CD4-positive, alpha-beta T cell treated with Interleukin-12 subunit alpha and Interleukin-12 subunit beta, for 1 hour (primary cell): ENCODE measurements around the gene SLC4A1.

ENCODE experiments used
- DNase-seq: peaks from one replicate; pipeline ENCODE4 v3.0.0-alpha.2; 2020

Gene SLC4A1

DNA sequence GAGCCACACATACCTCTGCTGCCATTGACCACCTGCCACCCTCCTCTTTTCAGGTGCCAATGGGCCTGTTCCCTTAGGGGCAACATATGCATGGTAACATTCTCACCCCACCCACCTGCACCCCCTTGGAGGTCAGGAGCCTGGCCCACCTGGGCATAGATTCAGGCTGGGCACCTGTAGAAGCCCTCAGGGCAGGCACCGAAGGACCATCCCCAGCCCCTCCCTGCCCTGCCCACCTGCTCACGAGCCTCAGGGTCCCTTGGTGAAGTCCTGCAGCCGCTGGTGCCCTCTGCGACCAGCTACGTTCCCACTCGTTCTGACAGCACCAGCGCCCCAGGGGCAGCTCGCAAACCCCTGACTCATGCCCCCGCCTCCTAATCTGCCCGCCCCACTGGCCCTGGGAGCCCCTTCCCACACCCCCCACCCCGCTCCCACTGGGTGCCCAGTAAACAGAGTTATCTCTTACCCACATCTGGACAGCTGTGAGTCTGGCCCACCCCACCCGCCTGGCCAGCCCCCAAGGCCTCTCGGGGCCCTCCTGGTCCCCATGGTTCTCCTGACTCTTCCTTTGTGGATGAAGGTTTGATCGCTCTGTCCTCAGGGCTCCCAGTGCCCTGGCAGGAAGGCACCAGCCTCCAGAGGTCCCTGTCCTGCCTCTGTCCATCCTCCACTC, at the start of gene SLC4A1:
SLC4A1 (minus strand) TSS at position 318 of the 673 bp plus-strand sequence. CDS start 5,269 bp downstream, outside the sequence.
- DNase-seq, result no peak

DNA sequence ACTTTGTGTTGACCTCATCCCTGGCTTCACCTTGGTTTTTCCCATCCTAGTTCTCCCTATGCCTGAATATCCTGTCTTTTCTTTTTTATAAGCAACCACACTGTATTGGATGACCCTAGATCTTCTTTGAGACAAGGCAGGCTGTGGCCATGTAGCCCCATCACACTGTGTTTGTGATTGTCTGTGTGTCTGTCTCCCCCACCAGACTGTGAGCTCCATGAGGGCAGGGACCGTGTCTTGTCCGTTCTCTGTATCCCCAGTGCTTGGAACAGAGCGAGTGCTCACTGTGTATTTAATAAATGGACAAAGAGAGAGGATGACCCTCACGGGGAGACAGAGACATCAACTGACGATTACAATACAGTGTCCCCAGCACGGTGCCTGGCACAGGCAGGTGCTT, 49.6 kb upstream of the SLC4A1 start:
- no peak for DNase-seq

DNA sequence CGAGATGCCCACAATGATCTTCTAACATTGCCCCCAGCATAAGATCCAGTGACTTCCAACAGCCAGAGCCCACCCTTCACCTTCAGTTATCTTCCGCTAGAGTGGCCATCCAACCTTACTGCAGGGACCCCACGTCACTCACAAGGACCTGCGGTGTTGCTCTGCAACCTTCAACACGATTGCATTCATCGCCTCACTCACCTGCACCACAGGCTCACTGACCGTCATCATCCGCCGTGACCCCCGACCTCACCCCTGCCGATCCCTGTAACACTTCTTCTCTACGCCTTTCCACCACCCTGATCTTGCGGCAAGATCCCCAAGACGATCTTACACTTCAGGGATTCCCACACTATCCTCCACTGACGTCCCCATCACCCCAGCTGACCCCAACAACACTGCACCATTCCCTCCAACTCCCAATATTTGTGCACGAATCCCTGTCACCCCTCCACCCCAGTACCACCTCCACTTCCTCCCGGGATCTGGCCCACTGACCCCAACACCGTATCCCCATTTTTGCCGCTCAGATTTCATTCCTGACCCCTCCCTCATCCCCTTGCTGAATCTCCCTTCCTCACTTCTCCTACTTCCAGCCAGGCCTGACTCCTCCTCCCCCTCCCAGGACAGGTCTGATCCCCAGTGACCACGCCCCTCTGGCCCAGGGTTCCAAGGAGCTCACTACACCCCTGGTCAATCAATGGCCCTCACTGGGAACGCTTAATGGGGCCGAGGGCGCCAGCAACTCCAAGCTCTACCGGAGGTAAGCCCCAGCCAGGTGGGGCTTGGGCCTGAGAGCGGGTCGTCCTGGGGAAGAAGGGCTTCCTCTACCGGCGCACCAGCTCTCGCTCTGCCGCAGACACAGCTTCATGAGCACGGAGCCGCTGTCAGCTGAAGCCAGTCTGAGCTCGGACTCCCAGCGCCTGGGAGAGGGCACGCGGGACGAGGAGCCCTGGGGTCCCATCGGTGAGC, 48.1 kb upstream of the SLC4A1 start:
- no peak for DNase-seq

DNA sequence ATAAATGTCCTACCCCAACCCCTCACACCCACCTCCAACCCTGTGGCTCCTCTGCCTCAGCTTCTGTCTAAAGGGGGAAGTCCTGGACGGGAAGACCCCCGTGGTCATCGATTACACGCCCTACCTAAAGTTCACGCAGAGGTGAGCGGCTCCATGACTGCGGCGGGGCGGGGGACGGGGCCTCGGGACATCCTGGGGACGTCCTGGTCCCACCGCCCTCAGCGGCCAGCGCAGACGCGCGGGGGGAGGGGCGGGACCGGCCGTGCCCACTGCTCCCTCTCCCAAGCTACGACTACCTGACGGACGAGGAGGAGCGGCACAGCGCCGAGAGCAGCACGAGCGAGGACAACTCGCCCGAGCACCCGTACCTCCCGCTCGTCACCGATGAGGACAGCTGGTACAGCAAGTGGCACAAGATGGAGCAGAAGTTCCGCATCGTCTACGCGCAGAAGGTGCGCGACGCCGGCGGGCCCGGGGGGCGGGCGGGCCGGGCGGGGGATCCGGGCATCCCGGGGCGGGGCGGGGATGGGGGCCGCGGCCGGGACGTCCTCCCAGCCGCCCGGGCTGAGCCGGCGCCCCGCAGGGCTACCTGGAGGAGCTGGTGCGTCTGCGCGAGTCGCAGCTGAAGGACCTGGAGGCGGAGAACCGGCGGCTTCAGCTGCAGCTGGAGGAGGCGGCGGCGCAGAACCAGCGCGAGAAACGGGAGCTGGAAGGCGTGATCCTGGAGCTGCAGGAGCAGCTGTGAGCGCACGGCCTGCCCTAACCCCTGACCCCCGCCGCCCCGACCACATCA, 47.1 kb upstream of the SLC4A1 start:
- peak; percentile 34 for DNase-seq

DNA sequence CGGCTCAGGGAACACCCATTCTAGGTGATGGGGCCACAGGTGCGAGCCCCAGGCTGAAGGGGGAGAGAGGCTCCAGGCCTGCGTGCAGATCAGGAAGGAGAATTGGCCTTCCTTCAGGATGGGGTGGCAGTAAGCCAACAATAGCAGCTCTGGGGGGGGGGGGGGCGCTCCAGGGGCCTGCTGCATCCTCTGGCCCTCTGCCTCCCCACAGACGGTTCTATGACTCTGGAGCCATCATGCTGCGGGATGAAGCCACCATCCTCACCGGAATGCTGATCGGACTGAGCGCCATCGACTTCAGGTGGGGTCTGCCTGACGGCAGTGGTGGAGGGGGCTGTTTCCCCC, 46.6 kb upstream of the SLC4A1 start:
- no peak for DNase-seq

DNA sequence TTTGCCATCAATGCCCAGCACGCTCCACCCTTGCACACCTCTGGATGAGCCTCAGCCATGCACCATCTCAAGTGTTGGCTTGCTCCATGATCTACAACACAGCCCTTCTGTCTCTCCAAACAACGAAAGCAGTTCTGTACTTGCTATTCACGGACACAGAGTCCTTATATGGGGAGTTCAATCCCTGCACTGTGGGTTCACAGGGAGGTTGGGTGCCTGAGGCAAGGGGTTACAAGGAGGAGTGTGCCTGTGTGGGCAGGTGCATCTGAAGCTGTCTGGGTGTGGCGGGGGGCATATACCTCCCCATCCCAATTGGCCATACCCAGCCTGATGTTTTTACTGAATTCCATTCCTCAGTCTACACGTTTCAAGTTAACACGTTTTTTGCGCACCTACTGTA, 46.1 kb upstream of the SLC4A1 start:
- DNase-seq, result no peak

DNA sequence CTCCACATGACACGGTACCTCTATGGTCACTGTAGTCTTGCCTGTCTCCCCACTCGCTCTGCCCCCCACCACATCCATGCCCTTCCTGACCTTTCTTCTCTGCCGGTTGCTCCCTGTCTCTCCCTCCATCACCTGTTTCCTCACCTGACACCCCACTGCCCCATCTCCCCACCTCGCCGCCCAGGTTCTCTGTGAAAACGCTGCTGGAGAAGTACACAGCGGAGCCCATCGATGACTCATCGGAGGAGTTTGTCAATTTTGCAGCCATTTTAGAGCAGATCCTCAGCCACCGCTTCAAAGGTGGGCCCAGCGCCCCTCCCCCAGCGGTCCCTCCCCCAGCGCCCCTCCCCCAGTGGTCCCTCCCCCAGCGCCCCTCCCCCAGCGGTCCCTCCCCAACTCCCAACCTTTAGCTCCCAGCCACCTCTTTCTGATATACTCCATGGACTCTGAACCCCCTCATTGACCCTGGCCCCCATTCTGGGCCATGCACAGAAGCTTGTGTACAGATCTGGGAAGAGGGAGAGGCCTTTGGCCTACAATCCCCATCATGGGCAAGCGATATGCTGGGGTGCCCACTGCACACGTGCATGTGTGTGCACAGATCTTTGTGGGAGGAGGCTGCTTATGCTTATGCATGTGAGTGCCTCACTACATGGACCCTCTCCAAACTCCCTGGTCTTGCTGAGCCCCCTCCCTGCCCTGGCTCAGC, 44.6 kb upstream of the SLC4A1 start:
- DNase-seq, result no peak

DNA sequence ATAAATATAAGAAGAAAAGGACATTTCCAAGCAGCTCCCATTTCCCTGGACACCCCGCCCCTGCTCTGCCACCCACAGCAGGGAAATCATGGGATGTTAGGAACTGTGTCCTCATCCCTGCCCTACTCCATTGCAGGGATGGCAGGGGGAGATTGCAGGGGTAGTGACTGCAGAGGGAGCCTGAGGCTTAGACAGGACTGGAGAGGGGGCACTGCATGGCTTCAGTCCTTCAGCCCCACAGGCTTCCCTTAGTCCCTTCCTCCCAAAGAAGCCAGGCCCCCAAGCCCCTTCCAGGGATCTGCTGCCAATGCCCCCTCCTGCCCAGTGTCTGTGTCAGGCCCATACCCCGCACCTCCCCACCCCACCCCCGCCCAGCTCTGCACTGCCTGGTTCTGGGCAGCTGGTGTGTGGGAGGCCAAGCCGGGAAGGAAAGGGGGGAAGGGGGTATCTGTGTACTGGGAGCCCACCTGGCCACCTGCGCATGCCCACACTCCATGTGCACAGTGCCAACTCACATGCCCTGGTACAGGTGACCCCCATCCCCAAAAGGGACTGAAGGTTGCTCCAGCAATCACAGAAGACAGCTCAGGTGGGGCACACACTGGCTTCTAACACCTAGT, 43.7 kb upstream of the SLC4A1 start:
- DNase-seq, result no peak

DNA sequence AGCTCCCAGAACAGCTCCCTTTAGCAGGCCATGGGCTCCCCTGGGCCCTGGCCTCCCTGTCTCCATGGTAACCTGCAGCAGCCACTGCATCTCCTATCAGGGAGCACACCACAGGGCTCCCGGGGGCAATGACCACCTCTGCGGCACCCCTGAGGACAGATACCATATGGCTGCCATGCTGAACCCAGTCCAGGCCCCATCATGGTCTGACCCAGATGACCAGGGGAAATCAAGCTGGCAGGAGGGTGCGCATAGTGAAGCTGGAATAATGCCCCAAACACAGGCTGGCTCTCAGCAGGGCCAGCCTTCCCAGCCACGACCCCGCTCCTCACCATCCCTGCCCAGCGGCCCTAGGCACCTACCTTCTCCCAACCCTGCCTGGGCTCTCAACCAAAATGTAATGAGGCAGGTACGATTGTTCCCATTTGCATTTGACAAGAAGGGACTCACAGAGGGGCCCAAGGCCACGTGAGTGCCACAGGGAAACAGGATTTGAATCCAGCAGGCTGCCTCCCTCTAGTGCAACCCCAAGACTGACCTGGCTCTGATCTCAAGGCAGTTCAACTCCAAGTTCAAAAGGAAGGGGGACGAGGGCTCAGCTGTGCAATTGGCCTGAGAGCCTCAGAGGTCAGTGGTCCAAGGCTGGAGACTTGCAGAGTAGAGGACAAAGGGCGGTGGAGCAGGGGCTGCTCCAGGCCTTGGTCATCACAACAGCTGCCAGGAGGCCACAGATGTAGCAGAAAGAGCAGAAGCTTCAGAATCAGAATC, 42.9 kb upstream of the SLC4A1 start:
- no peak for DNase-seq

DNA sequence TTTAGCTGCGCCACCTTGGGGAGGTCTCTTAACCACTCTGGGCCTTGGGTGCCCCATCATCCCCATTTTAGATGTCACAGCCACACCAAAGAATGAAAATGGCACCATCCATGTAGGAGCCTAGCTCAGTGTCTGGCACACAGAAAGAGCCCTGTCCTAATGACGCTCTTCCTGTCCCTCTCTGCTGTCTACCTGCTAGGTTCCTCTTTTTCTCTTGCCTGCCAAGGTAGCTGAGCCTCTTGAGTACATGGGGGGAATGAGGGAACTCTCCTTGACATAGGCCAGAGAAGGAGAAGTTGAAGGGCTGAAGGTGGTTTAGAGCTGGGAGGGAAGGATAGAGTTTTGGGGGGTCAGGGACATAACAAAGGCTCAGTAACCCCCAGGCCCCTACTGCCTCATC, 42.3 kb upstream of the SLC4A1 start:
- DNase-seq, result no peak

DNA sequence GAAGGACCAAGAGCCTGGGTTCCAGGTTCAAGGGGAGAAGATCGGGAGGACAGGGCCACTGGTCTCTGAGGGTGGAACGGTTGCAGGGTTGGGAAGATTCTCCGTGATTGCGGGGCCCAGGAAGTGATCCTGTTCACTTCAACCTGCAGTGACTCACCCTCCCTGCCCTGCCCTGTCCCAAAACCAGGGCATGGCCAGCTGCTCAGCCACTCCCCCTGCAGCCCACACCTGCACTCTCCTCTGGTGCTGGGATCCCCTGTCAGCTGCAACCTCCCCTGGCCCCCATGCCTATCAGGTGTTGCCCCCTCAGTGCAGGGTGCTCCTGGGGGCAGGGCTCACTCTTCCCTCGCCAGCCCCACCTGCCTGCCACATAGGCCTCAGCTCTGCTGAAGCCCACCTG, 41.5 kb upstream of the SLC4A1 start:
- no peak for DNase-seq

DNA sequence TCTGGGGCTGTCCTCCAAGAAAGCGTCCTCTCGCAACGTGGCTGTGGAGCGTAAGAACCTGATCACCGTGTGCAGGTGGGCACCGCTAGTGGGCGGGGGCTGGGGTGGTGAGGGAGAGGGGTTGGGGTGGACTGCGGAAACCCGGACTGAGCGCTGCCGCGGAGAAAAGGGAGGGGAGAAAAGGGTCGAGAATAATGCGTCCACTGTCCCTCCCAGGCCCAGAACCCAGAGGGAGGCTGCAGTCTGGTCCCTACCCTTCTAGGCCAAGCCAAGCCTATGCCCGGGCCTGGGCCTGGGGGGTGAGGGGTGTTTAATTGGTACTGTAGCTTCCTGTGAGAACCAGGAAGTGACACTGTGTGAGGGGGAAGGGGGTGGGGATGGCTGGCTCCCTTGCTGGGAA, 40.9 kb upstream of the SLC4A1 start:
- DNase-seq, result no peak

DNA sequence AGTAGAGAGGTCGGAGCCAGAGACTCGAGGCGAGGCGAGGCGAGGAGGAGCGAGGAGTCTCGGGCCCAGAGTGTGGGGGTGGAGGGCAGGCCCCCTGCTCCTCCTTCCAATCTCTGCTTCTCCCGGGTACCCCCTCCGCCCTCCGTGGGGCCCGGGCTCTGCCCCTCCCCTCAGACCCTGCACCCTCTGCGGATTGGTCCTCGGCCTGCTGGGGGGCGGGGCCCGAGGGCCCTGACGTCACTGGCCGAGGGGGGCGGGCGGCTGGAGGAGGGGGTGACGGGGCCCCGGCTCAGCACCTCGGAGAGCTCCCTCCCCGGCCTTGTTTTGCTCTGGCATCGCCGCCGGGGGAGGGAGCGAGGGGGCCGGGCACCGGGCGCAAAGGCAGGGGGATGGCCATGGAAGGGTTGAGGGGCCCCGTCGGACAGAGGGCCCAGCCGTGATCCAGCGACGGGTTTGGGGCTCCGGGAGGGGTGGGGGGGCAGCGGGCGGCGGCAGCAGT, 40.4 kb upstream of the SLC4A1 start, which contains the start of gene RUNDC3A:
RUNDC3A (plus strand) TSS at position 282 of the 499 bp plus-strand sequence. CDS start 232 bp downstream, outside the sequence.
- DNase-seq, result peak; percentile 90

DNA sequence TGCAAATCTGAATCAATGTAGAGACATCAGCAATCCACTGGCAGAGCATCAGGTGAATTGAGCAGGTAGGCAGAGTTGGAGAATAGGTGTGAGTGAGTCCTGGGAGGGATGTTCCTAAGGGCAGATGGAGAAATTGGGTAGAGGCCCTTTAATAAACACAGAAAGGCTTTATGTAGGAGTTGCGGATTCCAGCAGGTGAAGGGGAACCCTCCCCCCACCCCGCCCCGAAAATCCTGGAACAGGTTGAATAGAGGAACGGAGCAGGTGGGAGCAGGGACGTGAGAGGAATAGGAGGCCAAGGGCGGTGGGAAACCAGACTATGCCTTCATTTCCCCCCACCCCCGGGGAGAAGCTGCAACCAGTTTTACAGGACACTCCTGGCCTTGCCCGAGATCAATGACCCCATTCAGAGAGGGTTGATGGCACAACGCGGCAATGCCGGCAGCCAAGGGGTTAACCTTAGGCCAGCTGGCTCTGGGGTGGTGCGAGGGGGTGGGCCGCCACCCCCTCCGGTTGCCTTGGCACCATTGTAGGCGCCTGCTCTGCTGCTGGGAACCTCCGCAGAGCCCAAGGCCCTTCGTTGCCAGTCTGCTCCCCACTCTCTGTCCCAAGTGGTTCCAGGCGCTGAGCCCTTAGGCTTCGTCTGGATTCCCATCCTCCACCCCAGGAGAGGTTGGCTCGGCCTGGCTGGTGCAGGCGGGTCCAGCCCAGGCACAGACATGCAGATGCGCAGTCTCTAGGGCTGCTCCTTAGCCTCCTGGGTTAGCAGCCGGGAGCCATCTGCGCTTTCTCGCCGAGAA, 39.7 kb upstream of the SLC4A1 start:
- DNase-seq, result no peak

DNA sequence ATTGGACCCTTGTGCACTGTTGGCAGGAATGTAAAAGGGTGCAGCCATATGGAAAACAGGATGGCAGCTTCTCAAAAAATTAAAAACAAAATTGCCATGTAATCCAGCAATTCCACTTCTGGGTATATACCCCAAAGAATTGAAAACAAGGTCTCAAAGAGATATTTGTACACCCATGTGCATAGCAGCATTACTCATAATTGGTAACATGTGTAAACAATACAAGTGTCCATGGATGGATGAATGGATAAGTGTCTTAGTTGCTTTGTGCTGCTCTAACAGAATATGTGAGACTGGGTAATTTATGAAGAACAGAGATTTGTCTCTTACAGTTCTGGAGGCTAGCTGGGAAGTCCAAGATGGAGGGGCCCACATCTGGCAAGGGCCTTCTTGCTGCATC, 36.7 kb upstream of the SLC4A1 start:
- DNase-seq, result no peak

DNA sequence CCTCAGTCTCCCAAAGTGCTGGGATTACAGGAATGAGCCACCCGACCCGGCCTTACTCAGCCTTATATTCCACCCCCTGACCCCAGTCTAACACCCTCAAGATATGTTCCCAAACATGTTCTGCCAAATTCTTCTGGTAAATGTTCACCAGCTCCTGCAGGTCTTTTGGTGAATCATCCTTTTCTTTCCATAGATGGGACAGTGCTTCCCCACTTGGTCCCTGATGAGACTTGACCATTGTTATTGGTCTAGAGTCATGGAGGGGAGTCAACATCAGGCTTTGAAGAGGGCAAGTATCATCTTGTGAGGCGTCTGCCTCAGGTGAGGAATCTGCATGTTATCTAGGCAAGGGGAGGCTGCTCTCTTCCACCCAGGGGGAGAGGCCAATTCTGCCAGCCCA, 30.0 kb upstream of the SLC4A1 start:
- DNase-seq, result no peak

DNA sequence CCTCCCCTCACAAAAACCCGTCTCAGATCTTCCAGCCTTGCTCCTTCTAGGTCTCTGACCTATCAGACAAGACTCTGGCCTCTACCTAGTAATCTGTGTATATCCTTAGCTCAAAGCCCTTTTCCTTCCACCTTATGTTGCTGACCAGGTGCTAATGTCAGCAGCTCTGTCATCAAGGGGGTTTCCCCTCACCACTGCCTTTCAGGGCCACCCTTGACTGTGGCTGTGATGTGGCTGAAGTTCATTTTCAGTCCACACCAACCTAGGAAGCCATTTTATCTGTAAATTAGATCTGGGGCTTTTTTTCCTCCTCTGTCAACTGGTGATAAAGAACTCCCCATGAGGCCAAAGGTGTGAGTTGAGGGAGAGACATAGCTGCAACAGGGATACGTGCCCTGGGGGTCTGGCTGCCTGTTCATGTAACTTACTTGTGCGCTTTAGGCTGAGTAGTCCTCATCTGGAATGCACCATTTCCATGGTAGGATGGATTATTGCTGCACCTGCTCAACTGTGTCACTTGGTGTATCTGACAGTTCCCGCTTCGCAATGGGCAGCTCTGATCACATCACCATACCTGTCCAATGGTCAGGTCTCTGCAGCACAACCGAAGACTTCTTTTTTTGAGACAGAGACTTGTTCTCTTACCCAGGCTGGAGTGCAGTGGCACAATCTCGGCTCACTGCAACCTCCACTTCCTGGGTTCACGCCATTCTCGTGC, 25.7 kb upstream of the SLC4A1 start:
- no peak for DNase-seq

DNA sequence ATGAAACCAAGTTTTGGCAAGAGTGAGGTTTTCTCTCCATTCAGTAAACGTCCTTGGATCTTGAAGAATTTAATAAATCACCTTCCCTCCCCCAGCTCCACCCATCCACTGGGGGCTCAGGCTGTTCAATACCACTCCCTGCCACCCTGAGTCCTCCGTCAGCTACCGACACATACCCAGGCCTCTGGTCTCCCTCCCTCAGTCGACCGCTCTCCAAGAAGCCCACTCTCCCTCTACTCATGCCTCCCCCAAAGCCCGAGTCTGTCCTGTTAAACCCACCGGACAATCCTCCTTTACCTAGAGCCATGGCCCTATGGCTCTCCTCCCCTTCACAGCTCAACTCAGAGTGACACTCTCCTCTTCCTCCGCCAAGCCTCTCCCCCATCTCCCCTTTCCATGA, 19.7 kb upstream of the SLC4A1 start:
- no peak for DNase-seq

DNA sequence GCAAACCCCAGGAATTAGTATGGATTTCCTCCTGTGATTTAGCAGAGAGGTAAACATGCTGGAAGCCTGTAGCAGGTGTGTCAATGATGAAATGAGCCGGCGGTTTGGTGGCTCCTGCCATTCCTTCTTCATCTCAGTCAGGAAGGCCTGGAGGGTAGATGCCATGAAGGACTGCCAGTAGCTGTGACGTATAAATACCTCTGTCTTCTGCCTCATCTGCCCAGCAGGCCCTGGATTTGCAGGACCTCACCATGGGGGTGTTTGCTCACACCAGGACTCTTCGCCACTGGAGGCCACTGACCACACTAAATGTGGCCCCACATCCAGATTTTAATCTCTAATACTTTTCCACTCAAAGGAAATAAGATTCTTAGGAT, 16.1 kb upstream of the SLC4A1 start:
- DNase-seq, result no peak
